A549 (cell line): ENCODE results near the gene ARL15. TPM values are rescaled to one million over a fixed set of nuclear protein-coding genes. Genes with fewer than 3 reads are reported as not detected.

Experiments
- ATAC-seq, 2 experiments: fragments of 200-7000 bp in 1 of 2; fragments of >200 bp in 1 of 2; cut with Nextera tagmentation in 1 of 2; cut with Tn5 transposase in 1 of 2; 3 replicates each; pipeline versions ENCODE4 v1.8.0 to v1.9.1; 2018 to 2020; ENCODE audit warnings: mild to moderate bottlenecking in 1 of 2, moderate library complexity in 1 of 2
- CTCF ChIA-PET: fragments of 300-600 bp; sonication (Branson Sonifier 250); formaldehyde crosslinking; extraction: SDS; loops from one replicate; lab custom pipeline; 2021; ENCODE audit warnings: antibody characterized with exemption, inconsistent platforms; lab: Yijun Ruan, JAX
- POLR2A ChIA-PET: fragments of 350-600 bp; formaldehyde crosslinking; extraction: SDS; loops from one replicate; lab custom pipeline; 2021; ENCODE audit warnings: antibody characterized with exemption, inconsistent platforms; lab: Yijun Ruan, JAX
- DNase-seq, 2 experiments: peaks; one replicate each; pipeline versions ENCODE4 v3.0.0 to v3.0.0-alpha.2; 2011 to 2016; ENCODE audit warnings: low read depth in 1 of 2, low spot score in 1 of 2
- FAIRE-seq: peaks from 2 replicates; lab custom pipeline; 2011; peaks lifted over from hg19 to GRCh38; lab: Jason Lieb, UNC
- H3K27ac ChIP-seq, 2 experiments: fragments of >200 bp; sonication (Bioruptor Twin); formaldehyde crosslinking; 3 replicates each; pipeline ENCODE4 v1.5.1; 2016 to 2017
- H3K4me1 ChIP-seq: fragments of >200 bp; sonication (Bioruptor Twin); formaldehyde crosslinking; 3 replicates; pipeline ENCODE4 v1.6.1; 2016
- H3K4me2 ChIP-seq: fragments of >200 bp; sonication (Bioruptor Twin); formaldehyde crosslinking; 3 replicates; pipeline ENCODE4 v1.6.1; 2016
- H3K4me3 ChIP-seq: fragments of >200 bp; sonication (Bioruptor Twin); formaldehyde crosslinking; 3 replicates; pipeline ENCODE4 v1.5.1; 2016
- H3K9me3 ChIP-seq: fragments of >200 bp; sonication (Bioruptor Twin); formaldehyde crosslinking; 3 replicates; pipeline ENCODE4 v1.6.1; 2016
- CHD2 ChIP-seq: fragments of 150-350 bp; IDR thresholded peaks from 2 replicates; pipeline ENCODE4 v1.6.1; 2014; ENCODE audit warnings: low read length; ENCODE audit not compliant: partially characterized antibody
- CTCF ChIP-seq: fragments of >200 bp; sonication (Bioruptor Twin); formaldehyde crosslinking; IDR thresholded peaks from 3 replicates; pipeline ENCODE4 v1.5.1; 2016
- FOSL2 ChIP-seq, 2 experiments: fragments of 450-650 bp in 1 of 2; fragments of >200 bp in 1 of 2; sonication (Bioruptor Twin) in 1 of 2; formaldehyde crosslinking; IDR thresholded peaks; 2 replicates each; pipeline versions ENCODE4 v1.5.0 to v1.6.1; 2016 to 2020; ENCODE audit warnings: mild to moderate bottlenecking in 1 of 2, moderate library complexity in 1 of 2
- FOXS1 ChIP-seq: fragments of 250-450 bp; sonication (Bioruptor Pico); IDR thresholded peaks from 2 replicates; pipeline ENCODE4 v1.5.0; 2020; ENCODE audit warnings: mild to moderate bottlenecking, moderate library complexity
- GATA3 ChIP-seq: IDR thresholded peaks from 2 replicates; pipeline ENCODE4 v1.6.1; 2012; ENCODE audit warnings: borderline replicate concordance
- HDAC2 ChIP-seq: fragments of 200-600 bp; sonication (generic); IDR thresholded peaks from 2 replicates; pipeline ENCODE4 v1.6.1; 2016
- JUN ChIP-seq, 2 experiments: fragments of >200 bp; sonication (Bioruptor Twin); formaldehyde crosslinking; IDR thresholded peaks; 2 replicates in 1 of 2; 3 replicates in 1 of 2; pipeline ENCODE4 v1.6.1; 2016 to 2017
- JUNB ChIP-seq: fragments of >200 bp; sonication (Bioruptor Twin); formaldehyde crosslinking; IDR thresholded peaks from 2 replicates; pipeline ENCODE4 v1.6.1; 2016
- KDM5A ChIP-seq: fragments of 200-600 bp; sonication (generic); IDR thresholded peaks from 2 replicates; pipeline ENCODE4 v1.6.1; 2016; ENCODE audit warnings: antibody characterized with exemption, mild to moderate bottlenecking
- MAFK ChIP-seq: fragments of 450-650 bp; IDR thresholded peaks from 2 replicates; pipeline ENCODE4 v1.6.1; 2014; ENCODE audit not compliant: partially characterized antibody
- PHF8 ChIP-seq: fragments of 200-600 bp; sonication (generic); IDR thresholded peaks from 2 replicates; pipeline ENCODE4 v1.6.1; 2016; ENCODE audit warnings: low read depth, mild to moderate bottlenecking, antibody characterized with exemption, moderate library complexity, borderline replicate concordance
- POLR2A ChIP-seq: IDR thresholded peaks from 2 replicates; pipeline ENCODE4 v1.6.1; 2012; ENCODE audit warnings: mild to moderate bottlenecking, low read length
- POLR2AphosphoS2 ChIP-seq: conservative IDR thresholded peaks from 2 replicates; pipeline ENCODE4 v1.6.1; 2012; ENCODE audit warnings: low read length, improper control_type of control experiment, inconsistent platforms
- RAD21 ChIP-seq, 2 experiments: fragments of >200 bp in 1 of 2; sonication (Bioruptor Twin) in 1 of 2; formaldehyde crosslinking in 1 of 2; IDR thresholded peaks in 1 of 2; conservative IDR thresholded peaks in 1 of 2; 2 replicates in 1 of 2; 3 replicates in 1 of 2; pipeline ENCODE4 v1.6.1; 2012 to 2018; ENCODE audit warnings: inconsistent platforms in 1 of 2
- RNF2 ChIP-seq: fragments of 200-600 bp; sonication (generic); IDR thresholded peaks from 2 replicates; pipeline ENCODE4 v1.6.1; 2016; ENCODE audit warnings: low read depth, mild to moderate bottlenecking, antibody characterized with exemption, moderate library complexity, borderline replicate concordance
- ZNF302 ChIP-seq: fragments of 250-450 bp; sonication (Bioruptor Pico); IDR thresholded peaks from 2 replicates; pipeline ENCODE4 v1.9.0; 2021; ENCODE audit warnings: inconsistent platforms, mild to moderate bottlenecking, moderate library complexity
- ZSCAN20 ChIP-seq: fragments of 250-450 bp; sonication (Bioruptor Pico); IDR thresholded peaks from 2 replicates; pipeline ENCODE4 v1.8.0; 2022; ENCODE audit warnings: mild to moderate bottlenecking, moderate library complexity
- WGBS: methylation state at CpG from one replicate; pipeline ENCODE4 v1.1.6; 2017; ENCODE audit errors: missing lambda C conversion rate; 5-methylcytosine and 5-hydroxymethylcytosine counted together
- polyA plus RNA-seq, 4 experiments: library from polyadenylated mRNA; depleted of rRNA in 3 of 4; stranded (reverse); fragments of >200 nt; fragmentation: RNase III in 1 of 4; extraction: RNeasy Plus Mini Kit Qiagen cat#74134 plus additional on column Dnase treatment in 1 of 4; gene quantifications; 2 replicates in 3 of 4; 3 replicates in 1 of 4; pipeline ENCODE4 v1.2.3, GENCODE V29; 2011 to 2017
- TF ChIP-seq, protein P1 (sequence below): fragments of 200-600 bp; sonication (generic); IDR thresholded peaks from 2 replicates; pipeline ENCODE4 v1.6.1; 2016; ENCODE audit warnings: antibody characterized with exemption, mild to moderate bottlenecking, moderate library complexity
- TF ChIP-seq, protein P2 (sequence below): fragments of 450-650 bp; IDR thresholded peaks from 2 replicates; pipeline ENCODE4 v1.6.1; 2014; ENCODE audit warnings: antibody characterized with exemption

Gene ARL15
- polyA plus RNA-seq, 2 of the 4 experiments (the other 2 are of a cell fraction), result 11.8 to 12.1 TPM

DNA sequence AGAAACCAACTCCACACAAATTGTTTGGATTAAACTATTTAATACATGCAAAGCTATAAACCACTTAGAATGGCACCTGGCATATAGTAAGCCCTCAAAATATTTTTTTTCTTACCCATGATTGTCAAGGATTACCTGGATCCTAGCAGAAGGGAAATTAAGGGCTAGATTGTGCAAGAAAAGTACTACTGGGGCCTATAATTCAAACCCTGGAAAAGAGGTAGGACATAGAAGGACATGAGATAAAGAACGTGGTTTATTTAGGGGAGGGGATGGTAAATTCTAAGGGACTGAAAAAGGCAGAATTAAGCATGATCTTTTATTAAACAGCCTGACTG, 14.9 kb upstream of the ARL15 start:
- no peaks in the 10 kb centered on the region for H3K4me1 ChIP-seq
- TF ChIP-seq POLR2AphosphoS2, result no peak
- no peak for TF ChIP-seq CTCF
- no peak for TF ChIP-seq GATA3
- no peak for TF ChIP-seq JUN (IDR thresholded peaks at IDR 0.05)
- TF ChIP-seq, protein P1, sequence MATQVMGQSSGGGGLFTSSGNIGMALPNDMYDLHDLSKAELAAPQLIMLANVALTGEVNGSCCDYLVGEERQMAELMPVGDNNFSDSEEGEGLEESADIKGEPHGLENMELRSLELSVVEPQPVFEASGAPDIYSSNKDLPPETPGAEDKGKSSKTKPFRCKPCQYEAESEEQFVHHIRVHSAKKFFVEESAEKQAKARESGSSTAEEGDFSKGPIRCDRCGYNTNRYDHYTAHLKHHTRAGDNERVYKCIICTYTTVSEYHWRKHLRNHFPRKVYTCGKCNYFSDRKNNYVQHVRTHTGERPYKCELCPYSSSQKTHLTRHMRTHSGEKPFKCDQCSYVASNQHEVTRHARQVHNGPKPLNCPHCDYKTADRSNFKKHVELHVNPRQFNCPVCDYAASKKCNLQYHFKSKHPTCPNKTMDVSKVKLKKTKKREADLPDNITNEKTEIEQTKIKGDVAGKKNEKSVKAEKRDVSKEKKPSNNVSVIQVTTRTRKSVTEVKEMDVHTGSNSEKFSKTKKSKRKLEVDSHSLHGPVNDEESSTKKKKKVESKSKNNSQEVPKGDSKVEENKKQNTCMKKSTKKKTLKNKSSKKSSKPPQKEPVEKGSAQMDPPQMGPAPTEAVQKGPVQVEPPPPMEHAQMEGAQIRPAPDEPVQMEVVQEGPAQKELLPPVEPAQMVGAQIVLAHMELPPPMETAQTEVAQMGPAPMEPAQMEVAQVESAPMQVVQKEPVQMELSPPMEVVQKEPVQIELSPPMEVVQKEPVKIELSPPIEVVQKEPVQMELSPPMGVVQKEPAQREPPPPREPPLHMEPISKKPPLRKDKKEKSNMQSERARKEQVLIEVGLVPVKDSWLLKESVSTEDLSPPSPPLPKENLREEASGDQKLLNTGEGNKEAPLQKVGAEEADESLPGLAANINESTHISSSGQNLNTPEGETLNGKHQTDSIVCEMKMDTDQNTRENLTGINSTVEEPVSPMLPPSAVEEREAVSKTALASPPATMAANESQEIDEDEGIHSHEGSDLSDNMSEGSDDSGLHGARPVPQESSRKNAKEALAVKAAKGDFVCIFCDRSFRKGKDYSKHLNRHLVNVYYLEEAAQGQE, result no peak
- no peak for TF ChIP-seq HDAC2
- no peak for TF ChIP-seq RNF2
- no peak for TF ChIP-seq POLR2A
- CTCF ChIA-PET, result interaction anchor here (1.0 to 1.1 kb wide), 2 partner anchors 82 to 119 kb away, joined by 3 read pairs; no protein-coding TSS in a partner anchor
- no peaks in the 10 kb centered on the region for H3K9me3 ChIP-seq
- H3K4me3 ChIP-seq, result no peak overlapping the region
- FAIRE-seq (no peak), ATAC-seq (no peak), DNase-seq (no peak)
- H3K4me2 ChIP-seq, result no peak overlapping the region
- WGBS, result 18% methylated on average over 1 of the region's 1 CpG
- no peak overlapping the region for H3K27ac ChIP-seq
- POLR2A ChIA-PET, result no interaction called here

DNA sequence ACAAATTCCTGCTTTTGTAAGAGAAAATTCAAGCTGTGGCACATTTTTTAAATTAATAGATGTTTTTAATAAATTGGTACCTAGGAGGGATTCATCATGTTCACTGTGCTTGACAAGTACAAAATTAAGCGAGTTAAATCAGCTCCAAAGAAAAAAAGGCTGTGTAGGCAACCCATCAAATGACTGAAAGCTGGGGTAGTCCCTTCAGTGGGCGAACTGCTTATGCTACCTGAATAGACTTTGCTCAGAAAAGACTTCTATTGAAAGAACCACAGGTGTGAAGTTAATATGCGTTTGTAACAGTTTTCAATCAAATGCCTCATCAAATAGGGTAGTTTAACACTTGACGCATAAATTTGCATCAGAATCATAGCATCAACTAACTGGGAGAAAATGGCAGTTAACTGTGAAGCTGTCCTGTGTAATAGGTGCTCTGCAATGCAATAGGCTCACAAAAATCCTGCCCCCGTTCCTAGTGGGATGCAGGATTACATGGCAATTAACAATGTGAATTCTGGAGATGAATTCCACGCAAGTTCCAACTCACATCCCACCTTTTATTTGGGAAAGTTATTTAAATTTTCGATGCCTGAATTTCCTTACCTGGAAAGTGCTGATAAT, 14.4 kb upstream of the ARL15 start:
- FAIRE-seq (no peak), ATAC-seq (no peak), DNase-seq (no peak)
- ChIA-PET CTCF (interaction anchor here (1.0 to 1.1 kb wide), 2 partner anchors 81 to 119 kb away, joined by 3 read pairs; no protein-coding TSS in a partner anchor), POLR2A (interaction anchor here (1.2 to 1.8 kb wide), 2 partner anchors 13 to 14 kb away, joined by 3 to 9 read pairs; partner anchors contain the start of gene ARL15)
- H3K4me1 ChIP-seq, result no peaks in the 10 kb centered on the region
- TF ChIP-seq FOXS1 (CRISPR knock-in tag) (no peak), PHF8 (no peak), KDM5A (no peak), CTCF (no peak)
- WGBS, result 46% methylated on average over 7 of the region's 7 CpGs
- H3K9me3 ChIP-seq, result no peaks in the 10 kb centered on the region
- H3K4me2 ChIP-seq, result no peak overlapping the region
- H3K27ac ChIP-seq, result no peak overlapping the region
- H3K4me3 ChIP-seq, result no peak overlapping the region

- no peak for ATAC-seq
Measured at GRCh38 chr5:54323495-54323894, 13.1 kb upstream of the ARL15 start.

More at GRCh38 chr5:54323495-54323894, 13.1 kb upstream of the ARL15 start:
- ChIA-PET CTCF (interaction anchor here (0.6 kb wide), 1 partner anchor 823 kb away, joined by 3 read pairs; no protein-coding TSS in a partner anchor), POLR2A (interaction anchor here (1.2 to 1.8 kb wide), 2 partner anchors 12 to 13 kb away, joined by 3 to 9 read pairs; partner anchors contain the start of gene ARL15)
- no peak overlapping the region for H3K4me2 ChIP-seq
- TF ChIP-seq RAD21 (conservative IDR thresholded peaks at IDR 0.05 in 1 of 2, IDR thresholded peaks at IDR 0.05 in 1 of 2) (no peak), ZSCAN20 (no peak), JUNB (no peak), CHD2 (no peak), HDAC2 (no peak), FOSL2 (IDR thresholded peaks at IDR 0.05) (no peak), FOSL2 (CRISPR knock-in tag; IDR thresholded peaks at IDR 0.05) (no peak), MAFK (no peak), ZNF302 (CRISPR knock-in tag) (no peak)
- TF ChIP-seq, protein P2, sequence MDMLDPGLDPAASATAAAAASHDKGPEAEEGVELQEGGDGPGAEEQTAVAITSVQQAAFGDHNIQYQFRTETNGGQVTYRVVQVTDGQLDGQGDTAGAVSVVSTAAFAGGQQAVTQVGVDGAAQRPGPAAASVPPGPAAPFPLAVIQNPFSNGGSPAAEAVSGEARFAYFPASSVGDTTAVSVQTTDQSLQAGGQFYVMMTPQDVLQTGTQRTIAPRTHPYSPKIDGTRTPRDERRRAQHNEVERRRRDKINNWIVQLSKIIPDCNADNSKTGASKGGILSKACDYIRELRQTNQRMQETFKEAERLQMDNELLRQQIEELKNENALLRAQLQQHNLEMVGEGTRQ, result no peak
- 54% methylated on average over 2 of the region's 2 CpGs for WGBS
- FAIRE-seq, result no peak
- no peaks in the 10 kb centered on the region for H3K9me3 ChIP-seq
- no peak overlapping the region for H3K27ac ChIP-seq
- no peak overlapping the region for H3K4me3 ChIP-seq
- no peaks in the 10 kb centered on the region for H3K4me1 ChIP-seq
- no peak for DNase-seq
